Measurements from ENCODE around the gene IFRD1.
A peak's percentile ranks its signal among the peaks of the same experiment; 100 is the strongest.
"Not testable (repeated sequence)": the region's sequence is repeated elsewhere in the genome, so short reads cannot be mapped to it uniquely, and the experiment has no call there.

Gene IFRD1

DNA sequence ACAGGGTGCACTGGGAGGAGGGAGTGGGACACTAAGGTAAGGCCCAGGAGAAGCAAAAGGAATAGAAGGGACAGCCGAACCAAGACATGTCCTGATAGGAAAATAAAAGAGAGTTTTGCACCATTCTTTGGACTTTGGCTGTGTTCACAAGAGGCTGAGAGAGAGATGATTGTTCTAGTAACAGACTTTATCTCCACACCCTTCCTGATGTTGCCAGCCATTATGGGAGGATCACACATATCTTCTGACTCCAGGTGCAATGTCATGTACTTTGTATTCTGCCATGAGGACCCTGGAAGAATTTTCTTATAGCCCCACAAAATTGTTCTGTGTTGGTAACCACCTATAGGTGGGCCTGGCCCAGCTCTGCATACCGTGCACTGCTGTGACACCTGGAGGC lies 41.9 kb downstream of the IFRD1 start:
- no peak for DNase-seq

DNA sequence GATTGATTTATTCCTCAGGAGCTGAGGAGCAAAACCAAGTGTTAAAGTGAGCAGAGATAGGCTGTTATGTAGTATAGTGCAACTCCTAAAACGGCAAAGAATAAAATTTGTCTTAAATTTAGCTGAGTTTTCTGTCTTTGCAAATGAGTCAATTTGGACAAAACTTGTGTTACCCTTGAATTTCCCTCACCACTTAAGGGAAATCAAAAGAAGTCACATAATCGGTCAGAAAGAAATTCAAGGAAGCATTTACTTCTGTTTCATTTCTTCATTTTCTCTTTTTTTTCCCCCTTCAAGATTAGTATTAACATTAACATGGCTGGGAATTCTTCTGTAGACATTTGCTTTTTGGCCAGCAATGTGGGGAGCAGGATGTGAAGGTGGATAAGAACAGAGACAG lies 44.4 kb downstream of the IFRD1 start:
- DNase-seq: peak; percentile 57

DNA sequence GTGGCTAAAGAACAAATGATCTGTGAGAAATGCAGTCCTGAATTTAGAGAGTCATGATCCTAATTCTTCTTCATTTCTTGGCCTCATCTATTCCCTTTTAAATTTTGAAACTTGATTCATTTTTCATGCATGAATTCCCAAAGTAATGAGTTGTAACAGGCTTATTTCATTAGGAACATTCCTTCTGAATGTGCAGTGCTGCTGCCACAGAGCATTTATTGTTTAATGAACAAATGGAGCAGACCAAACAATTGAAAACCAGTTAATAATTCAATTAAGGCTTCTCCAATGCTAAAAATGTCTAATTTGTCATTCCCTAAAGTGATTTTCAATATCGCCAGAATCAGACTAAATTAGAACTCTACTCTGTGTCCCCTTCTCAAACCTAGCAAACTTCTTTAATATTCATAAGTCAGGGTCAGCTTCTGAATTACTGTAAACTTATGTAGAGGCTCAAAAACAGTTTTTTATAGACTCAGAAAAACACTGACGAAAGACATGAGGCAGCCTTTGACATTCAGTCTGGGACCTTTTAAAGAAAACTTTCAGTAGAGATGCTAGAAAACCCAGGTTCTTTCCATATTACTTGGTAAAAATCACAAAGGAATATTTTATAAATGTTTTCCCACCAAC lies 45.0 kb downstream of the IFRD1 start:
- no peak for DNase-seq

DNA sequence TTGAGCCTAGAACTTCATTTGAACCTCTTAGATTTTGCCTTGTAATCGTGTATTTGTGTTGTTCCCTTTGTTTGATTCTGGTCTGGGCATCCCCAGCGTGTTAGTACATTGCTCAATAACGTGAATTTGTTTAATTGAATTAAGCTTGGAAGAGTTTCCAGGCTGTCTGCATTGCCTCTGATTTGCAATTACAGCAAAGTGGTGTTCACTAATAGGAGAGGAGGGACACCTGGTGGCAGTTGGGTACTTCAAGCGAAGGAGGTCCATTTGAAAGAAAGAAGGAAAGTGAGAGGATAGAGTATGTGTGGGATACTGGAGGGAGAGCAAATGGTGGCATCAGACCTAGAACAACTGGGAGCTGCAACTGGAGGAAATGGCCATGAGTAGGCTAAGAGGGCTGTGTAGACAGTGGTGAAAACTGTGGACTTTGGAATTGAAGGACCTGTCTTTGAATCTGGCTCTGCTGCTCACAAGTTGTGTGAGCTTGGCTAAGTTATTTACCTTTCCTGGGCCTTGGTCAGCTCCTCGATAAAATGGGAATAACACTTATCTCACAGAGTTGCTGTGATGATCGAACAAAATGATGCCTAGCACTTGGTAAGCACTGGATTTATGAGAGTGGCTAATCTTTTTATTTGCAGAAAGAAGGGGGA lies 45.7 kb downstream of the IFRD1 start:
- DNase-seq: peak; percentile 72

DNA sequence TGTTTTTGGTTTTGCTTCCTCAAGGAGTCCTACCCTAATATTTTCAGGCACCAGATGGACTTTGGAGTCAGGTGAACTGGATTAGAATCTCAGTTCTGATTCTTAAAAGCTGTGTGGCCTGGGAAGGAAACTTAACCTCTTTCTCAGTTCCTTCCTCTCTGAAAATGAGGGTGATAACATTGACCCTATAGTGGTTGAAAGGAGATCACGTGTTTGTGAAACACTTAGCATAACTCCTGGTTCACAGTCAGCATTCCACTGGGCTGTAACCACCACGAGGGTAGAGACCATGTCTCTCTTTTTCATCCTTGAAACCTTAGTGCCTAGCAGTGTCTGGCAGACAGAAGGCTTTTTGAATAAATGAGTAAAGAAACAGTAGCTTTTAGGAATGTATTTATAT lies 47.2 kb downstream of the IFRD1 start:
- peak; percentile 37 for DNase-seq

DNA sequence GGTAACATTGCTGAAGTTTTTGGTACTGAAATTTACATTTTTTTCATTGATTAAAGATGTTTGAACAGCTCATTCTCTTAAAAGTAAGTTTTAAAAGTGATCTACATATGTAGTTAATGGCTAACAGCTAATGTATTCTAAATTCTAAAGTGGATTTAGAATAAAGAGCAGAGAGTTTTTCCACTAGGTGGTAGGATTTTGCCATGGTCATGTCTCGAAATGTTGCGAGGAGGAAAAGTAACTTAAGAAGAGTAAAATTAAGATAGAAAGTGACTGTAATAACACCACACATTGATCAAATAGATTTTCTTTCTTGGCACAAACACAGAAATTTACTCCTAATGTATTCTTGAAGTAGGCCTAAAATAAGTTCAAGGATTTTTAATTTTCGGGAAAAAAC lies 50.4 kb downstream of the IFRD1 start:
- DNase-seq: no peak

DNA sequence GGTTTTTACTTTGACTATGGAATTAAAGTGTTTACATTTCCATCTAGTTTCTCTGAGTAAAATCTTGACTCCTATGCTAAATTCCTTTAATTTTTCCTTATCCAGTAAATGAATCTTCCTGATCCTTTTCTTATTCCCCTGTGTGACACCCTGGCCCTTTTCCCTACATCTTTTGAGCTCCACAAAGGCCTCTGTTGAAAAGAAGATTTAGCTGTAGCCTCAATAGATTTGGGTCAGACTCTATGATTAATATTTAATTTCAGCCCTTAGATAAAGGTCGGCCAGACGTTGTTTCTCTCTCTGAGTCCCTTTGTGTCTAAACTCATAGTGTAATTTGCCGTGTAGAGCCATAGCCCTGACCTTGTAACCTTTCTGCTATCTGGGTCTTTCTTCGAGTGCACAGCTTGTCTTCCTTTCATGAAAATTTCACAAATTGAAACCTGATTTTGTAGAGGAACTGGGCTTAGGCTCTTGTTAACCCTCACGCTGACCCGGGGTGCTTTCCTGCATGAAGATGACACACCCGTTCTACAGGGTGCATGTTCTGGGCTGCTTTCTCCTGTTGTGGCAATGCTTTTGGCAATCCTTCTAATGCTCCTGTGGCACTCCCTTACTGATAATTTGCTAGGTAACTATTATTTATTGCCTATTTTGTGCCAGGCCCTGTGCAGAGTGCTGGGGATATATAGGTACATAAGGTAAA lies 51.7 kb downstream of the IFRD1 start:
- no peak for DNase-seq

DNA sequence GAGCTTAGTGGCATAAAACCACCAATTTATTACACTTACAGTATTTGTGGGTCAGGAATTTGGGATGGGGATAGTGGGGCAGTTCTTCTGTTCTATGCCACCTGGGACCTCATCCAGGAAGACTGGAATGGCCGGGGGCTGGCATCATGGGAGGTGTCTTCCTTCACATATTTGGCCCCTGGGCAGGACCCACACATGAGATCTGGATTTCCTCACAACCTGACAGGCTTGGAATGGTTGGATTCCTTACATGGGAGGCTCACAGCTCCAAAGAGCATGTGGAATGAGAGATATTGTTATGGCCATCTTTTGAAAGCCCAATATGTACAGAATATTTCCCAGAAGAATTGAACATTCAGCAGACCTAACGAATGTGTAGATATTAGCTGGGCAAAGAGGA lies 52.4 kb downstream of the IFRD1 start:
- no peak for DNase-seq

DNA sequence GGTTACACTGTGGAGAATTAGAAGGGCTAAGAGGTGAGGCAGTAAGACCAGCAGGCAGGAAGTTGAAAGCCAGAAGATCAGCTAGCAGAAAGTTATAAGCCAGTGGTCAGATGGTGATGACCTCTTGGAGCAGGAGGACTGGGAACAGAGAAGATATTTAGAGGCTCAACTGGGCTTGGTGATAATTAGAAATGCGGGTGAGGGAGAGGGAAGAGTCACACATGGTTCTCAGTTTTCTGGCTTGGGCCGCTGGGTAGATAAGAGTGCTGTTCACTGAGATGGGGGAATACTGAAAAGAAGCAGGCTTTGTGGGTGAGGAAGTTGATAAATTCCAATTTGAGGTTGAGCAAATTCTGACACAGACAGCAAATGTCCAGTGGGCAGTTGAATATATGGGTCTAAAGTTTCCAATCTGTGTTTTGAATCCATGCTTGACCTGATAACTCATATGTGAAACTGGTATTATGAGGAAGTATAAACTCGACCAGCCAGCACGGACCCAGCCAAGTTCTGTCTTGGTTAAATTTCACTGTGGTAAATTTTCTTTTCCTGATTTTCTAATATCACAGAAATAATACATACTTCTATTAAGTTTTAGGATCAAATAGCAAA lies 53.2 kb downstream of the IFRD1 start:
- DNase-seq: peak; percentile 72

DNA sequence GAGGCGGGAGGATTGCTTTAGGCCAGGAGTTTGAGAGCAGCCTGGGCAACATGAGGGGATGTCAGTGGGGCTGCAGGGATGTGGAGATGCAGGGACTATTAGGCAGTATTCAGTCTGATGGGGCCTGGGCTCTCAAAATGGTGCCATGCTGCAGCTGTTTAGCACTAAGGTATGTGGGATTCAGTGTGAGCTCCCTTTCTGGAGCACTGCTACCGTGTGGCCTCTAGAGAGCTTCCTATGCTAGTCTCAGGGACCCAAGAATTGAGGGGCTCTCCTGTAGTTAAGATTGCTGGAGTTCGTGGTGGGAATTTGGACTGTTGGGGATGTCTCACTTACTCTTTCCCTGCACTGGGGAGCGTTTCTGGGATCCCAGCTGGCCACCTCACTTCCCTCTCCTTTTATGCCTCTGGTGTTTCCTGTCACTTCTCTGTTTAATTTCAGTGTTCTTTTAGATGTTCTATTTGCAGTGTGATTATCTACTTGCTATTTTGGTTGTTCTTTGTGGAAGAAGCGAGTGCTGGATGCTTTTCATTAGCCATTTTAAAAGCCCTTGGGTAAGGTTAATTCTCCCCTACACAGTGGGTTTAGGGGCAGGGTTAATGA lies 53.9 kb downstream of the IFRD1 start:
- DNase-seq: no peak

DNA sequence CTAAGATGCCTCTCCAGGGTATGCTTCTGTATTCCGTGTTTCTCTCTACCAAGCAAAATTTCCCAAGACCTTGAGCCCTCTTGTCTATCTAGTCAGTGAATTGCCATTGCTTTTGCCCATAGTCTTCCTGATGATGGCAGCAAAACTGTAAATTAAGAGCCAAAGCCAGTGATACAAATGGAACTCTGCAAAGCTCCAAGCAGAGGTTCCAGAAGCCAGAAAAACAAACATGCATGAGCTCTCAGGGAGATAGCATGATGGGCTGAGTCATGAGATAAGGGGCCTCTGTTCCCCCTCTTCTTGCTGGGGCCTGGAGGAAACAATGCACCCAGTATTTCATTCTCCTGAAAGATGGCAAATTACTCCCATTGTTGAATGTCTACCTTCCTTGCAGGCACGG lies 55.2 kb downstream of the IFRD1 start:
- no peak for DNase-seq

DNA sequence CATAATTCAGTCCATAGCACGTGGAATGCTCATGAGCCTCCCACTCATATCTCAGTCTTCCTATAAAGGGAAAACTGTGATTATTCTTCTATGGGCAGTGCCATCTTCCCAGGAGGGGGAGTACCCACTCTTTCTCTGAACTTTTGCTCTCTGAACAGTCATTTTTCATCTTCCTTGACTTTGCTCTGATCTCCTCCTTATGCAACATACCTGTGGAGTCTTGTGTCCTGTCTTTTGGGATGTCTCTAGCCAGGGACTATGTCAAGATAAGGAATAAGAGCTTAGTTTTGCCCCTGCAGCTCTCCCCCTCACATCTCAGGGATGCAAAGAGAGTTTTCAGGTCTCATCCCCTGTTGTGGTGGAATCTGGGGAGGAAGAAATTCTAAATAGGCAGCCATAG lies 58.1 kb downstream of the IFRD1 start:
- DNase-seq: no peak

DNA sequence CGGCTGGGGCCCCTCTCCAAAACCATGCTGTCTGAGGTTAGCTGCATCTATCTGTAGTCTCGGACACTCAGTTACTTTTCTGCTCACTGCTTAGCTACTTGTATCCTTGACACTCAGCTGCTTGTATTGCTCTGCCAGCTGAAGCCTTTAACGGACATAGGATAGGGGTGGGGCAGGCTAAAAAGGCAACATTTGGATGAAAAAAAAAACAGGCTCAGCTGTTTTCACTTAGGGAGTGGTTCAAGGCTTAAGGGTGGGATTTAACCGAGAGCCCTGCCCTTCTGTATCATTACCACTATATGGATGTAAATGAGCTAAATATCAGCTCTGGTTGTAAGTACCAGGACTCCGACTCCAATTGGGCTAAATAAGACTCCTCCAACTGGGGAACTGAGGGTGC lies 59.1 kb downstream of the IFRD1 start:
- DNase-seq: no peak

DNA sequence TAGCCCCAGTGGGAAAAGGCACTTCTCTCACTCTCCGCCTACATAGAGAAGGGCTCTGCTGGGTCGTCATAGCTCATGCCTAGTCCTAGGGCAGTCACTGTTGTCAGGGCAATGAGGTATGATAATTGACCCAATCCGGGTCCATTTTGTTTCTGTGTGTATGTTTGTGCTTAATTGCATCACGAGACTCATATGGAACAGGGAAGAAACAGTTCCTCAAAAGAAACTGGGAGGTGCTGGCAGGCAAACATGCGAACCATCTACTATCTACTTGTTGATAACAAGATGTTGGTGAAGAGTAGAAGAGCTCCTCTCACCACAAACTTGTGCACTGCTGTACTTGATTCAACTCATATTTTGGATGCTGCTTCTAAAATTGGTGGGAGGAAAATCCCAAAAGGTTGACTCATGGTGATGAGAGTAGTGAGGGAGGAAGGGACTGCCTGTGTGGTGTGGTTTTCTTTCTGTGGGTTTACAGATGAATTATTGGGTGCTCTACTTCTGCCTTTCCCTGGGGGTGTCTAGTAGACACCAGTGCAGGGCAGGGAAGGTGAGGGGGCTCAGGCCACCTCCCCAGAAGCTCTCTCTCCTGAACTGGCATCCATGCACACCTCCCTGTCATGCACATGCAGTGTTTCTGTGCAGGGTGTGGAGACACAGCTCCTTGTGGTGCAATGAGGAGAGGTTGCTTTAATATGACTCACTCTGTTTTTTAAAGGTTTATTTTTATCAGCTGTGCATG lies 59.9 kb downstream of the IFRD1 start:
- peak; percentile 88 for DNase-seq

DNA sequence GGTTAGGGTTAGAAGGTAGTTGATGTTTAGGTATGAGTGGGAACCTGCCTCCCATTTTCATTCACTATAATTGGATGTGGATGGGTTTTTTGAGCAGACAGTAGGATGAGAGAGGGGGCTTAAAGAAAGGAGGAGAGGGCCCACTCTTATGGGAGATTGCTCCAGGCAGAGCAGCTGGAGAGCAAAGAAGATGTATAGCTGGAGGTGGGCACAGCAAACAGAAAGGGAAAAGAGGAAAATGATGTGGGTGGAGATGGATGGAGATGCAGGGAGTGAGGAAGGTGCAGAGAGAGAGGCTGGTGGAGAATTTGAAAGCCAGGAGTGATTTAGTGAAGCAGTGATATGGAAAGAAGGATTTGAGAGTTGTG lies 60.5 kb downstream of the IFRD1 start:
- no peak for DNase-seq

DNA sequence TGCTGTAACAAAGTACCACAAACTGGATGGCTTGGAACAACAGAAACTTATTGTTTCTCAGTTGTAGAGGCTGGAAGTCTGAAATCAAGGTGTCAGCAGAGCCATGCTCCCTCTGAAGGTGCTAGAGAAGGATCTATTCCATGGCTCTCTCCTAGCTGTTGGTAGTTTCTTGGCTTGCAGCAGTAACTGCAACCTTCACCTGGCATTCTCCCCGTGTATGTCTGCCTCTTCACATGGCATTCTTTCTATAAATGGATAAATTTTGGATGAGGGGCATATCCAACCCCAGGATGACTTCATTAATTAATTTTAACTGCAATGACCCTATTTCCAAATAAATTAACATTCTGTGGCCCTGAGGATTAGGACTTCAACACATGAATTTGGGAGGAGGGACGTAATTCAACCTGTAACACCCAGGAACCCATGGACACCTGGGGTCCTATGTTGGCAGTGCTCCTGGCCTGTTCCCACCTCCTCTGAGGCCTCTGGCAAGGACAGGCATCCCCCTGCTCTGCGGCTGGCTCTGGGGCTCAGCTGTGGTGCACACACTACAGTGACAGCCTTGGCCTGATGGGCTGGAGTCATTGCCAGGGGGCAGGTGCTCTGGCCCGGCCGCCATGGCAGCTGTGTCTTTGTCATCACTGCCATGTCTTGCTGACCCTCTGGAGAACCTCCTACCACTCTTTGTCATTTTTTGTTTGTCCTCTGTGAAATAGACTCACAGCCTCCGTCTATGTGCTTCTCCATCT lies 61.4 kb downstream of the IFRD1 start:
- no peak for DNase-seq

DNA sequence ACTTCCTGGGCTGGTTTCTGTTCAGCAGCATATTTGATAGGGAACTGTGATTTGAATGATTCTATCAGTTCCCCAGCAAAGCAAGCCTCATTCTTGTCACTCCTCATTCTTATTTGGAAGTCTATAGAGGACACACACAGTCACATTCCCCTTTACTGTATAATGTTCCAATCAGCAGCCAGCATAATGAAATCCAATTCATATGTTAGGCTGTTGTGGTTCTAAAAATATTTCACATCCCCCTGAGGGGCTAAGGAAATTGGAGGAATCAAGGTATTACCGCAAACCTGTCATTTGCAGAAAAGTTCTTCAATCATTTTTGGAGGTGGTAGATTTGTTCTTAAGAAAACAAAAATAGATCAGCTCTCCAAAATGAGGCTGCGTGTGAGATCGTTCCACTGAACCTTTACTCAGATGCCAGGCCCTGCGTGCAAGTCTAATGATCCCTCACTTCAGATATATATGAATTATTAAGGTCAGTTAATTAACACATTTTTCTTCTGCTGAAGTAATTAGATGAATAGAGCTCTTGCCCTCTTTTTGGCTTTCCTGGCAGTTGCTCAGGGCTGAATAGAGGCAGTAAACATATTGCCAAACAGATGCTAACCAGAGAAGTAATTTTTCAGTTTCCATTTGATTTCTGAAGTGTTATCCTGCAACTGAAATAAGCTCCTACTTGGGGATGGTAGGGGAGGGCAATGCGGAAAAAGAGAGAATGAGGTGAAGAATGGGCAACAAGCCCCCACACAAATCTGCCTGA lies 62.4 kb downstream of the IFRD1 start:
- no peak for DNase-seq

DNA sequence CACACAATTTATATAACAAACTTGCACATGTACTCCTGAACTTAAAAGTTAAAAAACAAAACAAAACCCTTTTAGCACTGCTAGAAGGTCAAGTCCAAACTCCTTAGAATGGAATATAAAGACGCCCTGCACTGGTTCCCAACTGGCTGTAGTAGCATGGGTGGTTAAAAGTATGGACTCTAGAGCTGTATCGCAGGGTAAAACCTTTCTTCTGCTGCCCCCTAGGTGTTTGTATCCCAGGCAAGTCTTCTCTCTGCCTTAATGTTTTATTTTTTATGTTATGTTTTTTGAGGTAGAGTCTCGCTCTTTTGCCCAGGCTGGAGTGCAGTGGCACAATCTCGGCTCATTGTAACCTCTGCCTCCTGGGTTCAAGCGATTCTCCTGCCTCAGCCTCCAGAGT lies 65.7 kb downstream of the IFRD1 start:
- DNase-seq: no peak

DNA sequence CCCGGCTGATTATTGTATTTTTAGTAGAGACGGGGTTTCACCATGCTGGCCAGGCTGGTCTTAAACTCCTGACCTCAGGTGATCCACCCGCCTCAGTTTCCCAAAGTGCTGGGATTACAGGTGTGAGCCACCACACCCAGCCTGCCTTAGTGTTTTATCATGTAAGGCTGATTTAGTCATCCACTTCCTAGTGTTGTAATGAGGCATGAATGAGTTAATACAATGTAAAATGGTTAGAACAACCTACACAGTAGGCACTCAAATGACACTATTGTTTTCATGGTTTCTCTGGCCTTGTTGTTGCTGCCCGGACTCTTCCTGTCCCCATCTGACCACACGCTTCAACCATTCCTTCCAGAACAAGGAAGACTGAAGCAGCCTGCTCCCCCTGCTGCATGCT lies 66.2 kb downstream of the IFRD1 start:
- DNase-seq: not testable (repeated sequence)

DNA sequence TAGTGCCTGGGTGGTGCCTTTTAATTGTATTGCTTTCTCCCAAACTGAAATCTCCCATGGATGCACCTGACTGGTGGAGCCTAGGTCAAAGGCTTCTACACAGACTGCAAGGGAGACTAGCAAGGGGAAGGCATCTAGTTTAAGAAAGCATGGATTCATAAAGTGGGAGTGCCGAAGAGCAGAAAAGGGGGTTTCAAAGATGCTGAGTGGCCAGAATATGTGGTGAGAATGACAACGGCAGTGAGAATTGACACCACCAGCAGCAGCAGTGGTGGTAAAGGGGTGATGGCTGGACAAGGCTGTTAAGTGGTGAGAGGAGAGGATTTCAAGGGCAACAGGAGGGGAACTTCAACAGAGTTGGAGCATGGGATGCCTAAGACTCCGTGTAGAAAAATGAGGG lies 67.2 kb downstream of the IFRD1 start:
- DNase-seq: no peak

DNA sequence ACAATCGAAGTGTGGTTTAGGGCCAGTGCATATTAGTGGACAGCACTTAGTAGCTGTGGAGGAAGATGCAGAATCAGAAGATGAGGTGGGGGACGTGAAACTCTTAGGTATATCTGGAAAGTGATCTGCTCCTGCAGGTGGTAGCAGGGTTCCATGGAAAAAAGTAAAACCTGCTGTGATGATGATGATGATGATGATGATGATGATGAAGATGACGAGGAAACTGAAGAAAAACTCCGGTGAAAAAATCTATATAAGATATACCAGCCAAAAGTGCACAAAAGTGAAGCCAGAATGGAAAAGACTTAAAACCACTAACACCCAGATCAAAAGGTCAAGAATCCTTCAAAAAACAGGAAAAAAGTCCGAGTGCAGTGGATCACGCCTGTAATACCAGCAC lies 70.5 kb downstream of the IFRD1 start:
- no peak for DNase-seq
